Measurements from ENCODE around the gene ZNF607.

GRCh38 chr19:37738371-37738770, 18.8 kb upstream of the ZNF607 start:
- TF ChIP-seq CTCF (IDR thresholded peaks at IDR 0.05): no peak
- no peak for TF ChIP-seq POLR2A (IDR thresholded peaks at IDR 0.05)

All from tibial nerve (tissue), 3 donors.